Panc1 (cell line): ENCODE measurements around the gene TEAD2. TPM values are rescaled to one million over a fixed set of nuclear protein-coding genes. Genes with fewer than 3 reads are reported as not detected.

ENCODE experiments used
- ATAC-seq: fragments of 200-7000 bp; cut with Tn5 transposase; 2 replicates; pipeline ENCODE4 v1.9.1; 2020; ENCODE audit warnings: mild to moderate bottlenecking, moderate library complexity
- BruUV-seq: library from RNA; stranded (reverse); fragments of 400-500 nt; replicated peaks from 2 replicates; lab custom pipeline; 2021; lab: Mats Ljungman, UMichigan
- CTCF ChIA-PET: fragments of 300-600 bp; sonication (Branson Sonifier 250); formaldehyde crosslinking; loops from one replicate; lab custom pipeline; 2022; ENCODE audit warnings: antibody characterized with exemption; lab: Charles Lee
- POLR2A ChIA-PET: fragments of 300-600 bp; sonication (Branson Sonifier 250); formaldehyde crosslinking; loops from one replicate; lab custom pipeline; 2022; ENCODE audit warnings: antibody characterized with exemption; lab: Charles Lee
- DNase-seq: peaks from one replicate; pipeline ENCODE4 v3.0.0-alpha.2; 2010; ENCODE audit warnings: low read depth, low spot score
- H3K27ac ChIP-seq: 2 replicates; pipeline ENCODE4 v1.5.1; 2011; ENCODE audit warnings: mild to moderate bottlenecking, low read length, inconsistent platforms
- H3K27me3 ChIP-seq: fragments of 200-500 bp; sonication (Bioruptor generic); 2 replicates; pipeline ENCODE4 v1.6.0; 2014; ENCODE audit warnings: low read length, inconsistent platforms; ENCODE audit not compliant: control insufficient read depth, insufficient read depth
- H3K36me3 ChIP-seq: fragments of 200-500 bp; sonication (Bioruptor generic); 2 replicates; pipeline ENCODE4 v1.5.1; 2014; ENCODE audit warnings: inconsistent platforms, mild to moderate bottlenecking, low read length, moderate library complexity; ENCODE audit not compliant: control insufficient read depth, insufficient read depth
- H3K4me1 ChIP-seq: 2 replicates; pipeline ENCODE4 v1.5.1; 2011; ENCODE audit warnings: inconsistent platforms, mild to moderate bottlenecking, low read length, moderate library complexity; ENCODE audit not compliant: control insufficient read depth, insufficient read depth
- H3K4me3 ChIP-seq, 2 experiments: 2 replicates each; pipeline ENCODE4 v1.5.1; 2011 to 2012; ENCODE audit warnings: low read depth in 2 of 2, low read length in 2 of 2, mild to moderate bottlenecking in 2 of 2, inconsistent platforms in 1 of 2, moderate library complexity in 1 of 2
- H3K9me3 ChIP-seq: fragments of 200-500 bp; sonication (Bioruptor generic); 2 replicates; pipeline ENCODE4 v1.5.1; 2014; ENCODE audit warnings: low read depth, mild to moderate bottlenecking, inconsistent platforms, low read length, moderate library complexity; ENCODE audit not compliant: control insufficient read depth, insufficient read depth
- CTCF ChIP-seq: fragments of 450-650 bp; IDR thresholded peaks from 2 replicates; pipeline ENCODE4 v1.5.1; 2017; ENCODE audit warnings: mild to moderate bottlenecking
- POLR2AphosphoS5 ChIP-seq: IDR thresholded peaks from 2 replicates; pipeline ENCODE4 v1.6.1; 2012; ENCODE audit warnings: mild to moderate bottlenecking, low read depth, low read length, moderate library complexity
- SIN3A ChIP-seq: IDR thresholded peaks from 2 replicates; pipeline ENCODE4 v1.6.1; 2012; ENCODE audit warnings: low read depth, mild to moderate bottlenecking, low read length, moderate library complexity, borderline replicate concordance; ENCODE audit not compliant: insufficient read depth
- TCF7L2 ChIP-seq: IDR thresholded peaks from 2 replicates; pipeline ENCODE4 v1.6.1; 2011; ENCODE audit warnings: mild to moderate bottlenecking, low read depth, low read length, inconsistent platforms
- in situ Hi-C: cut with HindIII; loops from 2 replicates; pipeline ENCODE4 v1.10.0; 2016; ENCODE audit warnings: low sequenced_read_pairs, low pct_unique_long_range_greater_than_20kb
- intact Hi-C: fragments of 100-400 bp; cut with micrococcal nuclease; formaldehyde crosslinking; loops from one replicate; pipeline ENCODE4 v1.10.0; 2022; ENCODE audit not compliant: unreplicated experiment
- total RNA-seq: library from RNA; stranded (reverse); gene quantifications from one replicate; pipeline ENCODE4 v1.2.1, GENCODE V29; 2021; ENCODE audit not compliant: unreplicated experiment
- TF ChIP-seq, protein P1 (sequence below), 2 experiments: IDR thresholded peaks; 2 replicates each; pipeline ENCODE4 v1.6.1; 2011 to 2012; ENCODE audit warnings: low read depth in 2 of 2, control low read depth in 1 of 2, low read length in 1 of 2, mild to moderate bottlenecking in 1 of 2, moderate library complexity in 1 of 2; ENCODE audit not compliant: insufficient read depth in 1 of 2

Gene TEAD2
- total RNA-seq, 1 experiment from 2014 or later = 31.9 TPM

DNA sequence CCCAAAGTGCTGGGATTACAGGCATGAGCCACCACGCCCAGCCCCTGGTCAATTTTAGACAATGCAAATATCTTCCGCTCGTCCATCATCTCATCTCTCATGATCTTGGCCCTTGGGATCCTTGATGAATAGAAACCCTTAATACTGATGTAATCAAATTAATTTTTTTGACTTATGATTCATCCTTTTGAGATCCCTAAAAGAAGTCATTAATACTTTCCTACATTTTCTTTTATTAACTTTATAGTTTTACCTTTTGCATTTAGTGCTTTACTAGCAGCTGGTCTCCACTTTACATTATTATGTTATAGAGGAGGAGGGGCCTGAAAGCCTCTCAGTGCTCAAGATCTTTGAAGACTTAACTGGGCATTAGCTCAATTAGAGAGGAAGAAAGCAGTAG, 18.2 kb upstream of the TEAD2 start:
- Histone ChIP-seq H3K4me3 (no peak overlapping the region), H3K4me1 (no peaks in the 10 kb centered on the region), H3K27me3 (no peaks in the 10 kb centered on the region), H3K36me3 (no peaks in the 10 kb centered on the region), H3K9me3 (peaks cover 8% of the 10 kb centered on the region; the same call in 1 of the 2 replicates), H3K27ac (no peak overlapping the region)
- CTCF ChIA-PET = interaction anchor here (0.6 kb wide), 1 partner anchor 105 kb away, joined by 6 read pairs; no protein-coding TSS in a partner anchor
- TF ChIP-seq POLR2AphosphoS5 (no peak), TCF7L2 (no peak), SIN3A (no peak), CTCF (no peak)
- TF ChIP-seq, protein P1, sequence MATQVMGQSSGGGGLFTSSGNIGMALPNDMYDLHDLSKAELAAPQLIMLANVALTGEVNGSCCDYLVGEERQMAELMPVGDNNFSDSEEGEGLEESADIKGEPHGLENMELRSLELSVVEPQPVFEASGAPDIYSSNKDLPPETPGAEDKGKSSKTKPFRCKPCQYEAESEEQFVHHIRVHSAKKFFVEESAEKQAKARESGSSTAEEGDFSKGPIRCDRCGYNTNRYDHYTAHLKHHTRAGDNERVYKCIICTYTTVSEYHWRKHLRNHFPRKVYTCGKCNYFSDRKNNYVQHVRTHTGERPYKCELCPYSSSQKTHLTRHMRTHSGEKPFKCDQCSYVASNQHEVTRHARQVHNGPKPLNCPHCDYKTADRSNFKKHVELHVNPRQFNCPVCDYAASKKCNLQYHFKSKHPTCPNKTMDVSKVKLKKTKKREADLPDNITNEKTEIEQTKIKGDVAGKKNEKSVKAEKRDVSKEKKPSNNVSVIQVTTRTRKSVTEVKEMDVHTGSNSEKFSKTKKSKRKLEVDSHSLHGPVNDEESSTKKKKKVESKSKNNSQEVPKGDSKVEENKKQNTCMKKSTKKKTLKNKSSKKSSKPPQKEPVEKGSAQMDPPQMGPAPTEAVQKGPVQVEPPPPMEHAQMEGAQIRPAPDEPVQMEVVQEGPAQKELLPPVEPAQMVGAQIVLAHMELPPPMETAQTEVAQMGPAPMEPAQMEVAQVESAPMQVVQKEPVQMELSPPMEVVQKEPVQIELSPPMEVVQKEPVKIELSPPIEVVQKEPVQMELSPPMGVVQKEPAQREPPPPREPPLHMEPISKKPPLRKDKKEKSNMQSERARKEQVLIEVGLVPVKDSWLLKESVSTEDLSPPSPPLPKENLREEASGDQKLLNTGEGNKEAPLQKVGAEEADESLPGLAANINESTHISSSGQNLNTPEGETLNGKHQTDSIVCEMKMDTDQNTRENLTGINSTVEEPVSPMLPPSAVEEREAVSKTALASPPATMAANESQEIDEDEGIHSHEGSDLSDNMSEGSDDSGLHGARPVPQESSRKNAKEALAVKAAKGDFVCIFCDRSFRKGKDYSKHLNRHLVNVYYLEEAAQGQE (IDR thresholded peaks at IDR 0.05; ENCODE audit: insufficient read depth in 1 of 2, low read depth in 2 of 2, low read length in 1 of 2) = no peak
- POLR2A ChIA-PET = no interaction called here
- BruUV-seq = no TSS peak
- no peak for DNase-seq
- in situ Hi-C loops (no loop called here), intact Hi-C loops (no loop called here)
- no peak for ATAC-seq

GRCh38 chr19:49378512-49378911, 16.3 kb upstream of the TEAD2 start:
- H3K27me3 ChIP-seq = no peaks in the 10 kb centered on the region
- in situ Hi-C loops (no loop called here), intact Hi-C loops (no loop called here)
- no peak overlapping the region for H3K4me3 ChIP-seq
- no peaks in the 10 kb centered on the region for H3K4me1 ChIP-seq
- no peak for ATAC-seq
- TF ChIP-seq SIN3A = no peak
- H3K36me3 ChIP-seq = no peaks in the 10 kb centered on the region
- no peak for DNase-seq
- CTCF ChIA-PET = no interaction called here
- POLR2A ChIA-PET = no interaction called here
- peaks cover 8% of the 10 kb centered on the region; the same call in 1 of the 2 replicates for H3K9me3 ChIP-seq
- H3K27ac ChIP-seq = no peak overlapping the region
- no TSS peak for BruUV-seq

DNA sequence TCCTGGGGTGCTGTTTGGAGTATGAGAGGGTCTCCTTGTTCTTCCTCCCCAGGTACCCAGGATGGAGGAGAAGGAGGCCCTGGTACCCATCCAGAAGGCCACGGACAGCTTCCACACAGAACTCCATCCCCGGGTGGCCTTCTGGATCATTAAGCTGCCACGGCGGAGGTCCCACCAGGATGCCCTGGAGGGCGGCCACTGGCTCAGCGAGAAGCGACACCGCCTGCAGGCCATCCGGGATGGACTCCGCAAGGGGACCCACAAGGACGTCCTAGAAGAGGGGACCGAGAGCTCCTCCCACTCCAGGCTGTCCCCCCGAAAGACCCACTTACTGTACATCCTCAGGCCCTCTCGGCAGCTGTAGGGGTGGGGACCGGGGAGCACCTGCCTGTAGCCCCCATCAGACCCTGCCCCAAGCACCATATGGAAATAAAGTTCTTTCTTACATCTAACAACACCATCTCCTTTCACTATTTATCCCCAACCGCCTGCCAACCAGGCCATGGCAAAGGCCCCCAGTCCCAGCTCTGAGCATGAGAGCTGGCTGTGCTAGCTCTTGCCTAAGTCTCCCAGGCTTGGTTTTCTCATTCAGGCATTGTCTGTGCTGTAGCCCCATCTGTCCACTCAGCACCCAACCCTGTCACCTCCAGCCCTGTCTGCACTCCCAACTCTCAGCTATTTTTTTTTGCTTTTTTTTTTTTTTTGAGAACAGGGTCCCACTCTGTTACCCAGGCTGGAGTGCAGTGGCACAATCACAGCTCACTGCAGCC, 12.6 kb upstream of the TEAD2 start:
- ChIA-PET CTCF (interaction anchor here (0.6 kb wide), 1 partner anchor 69 kb away, joined by 10 read pairs; no protein-coding TSS in a partner anchor), POLR2A (no interaction called here)
- no peaks in the 10 kb centered on the region for H3K27me3 ChIP-seq
- no peaks in the 10 kb centered on the region for H3K36me3 ChIP-seq
- intact Hi-C loops = no loop called here
- H3K9me3 ChIP-seq = no peaks in the 10 kb centered on the region
- no peak for ATAC-seq
- TF ChIP-seq CTCF = no peak
- no peak for TF ChIP-seq POLR2AphosphoS5
- no peak for TF ChIP-seq SIN3A
- no peak for TF ChIP-seq TCF7L2
- TF ChIP-seq, protein P1 (IDR thresholded peaks at IDR 0.05; ENCODE audit: insufficient read depth in 1 of 2, low read depth in 2 of 2, low read length in 1 of 2) = no peak
- in situ Hi-C loops = no loop called here
- no TSS peak for BruUV-seq
- DNase-seq = no peak
- H3K27ac ChIP-seq = no peak overlapping the region
- H3K4me3 ChIP-seq = no peak overlapping the region
- H3K4me1 ChIP-seq = no peaks in the 10 kb centered on the region
